HG02938 (cell line): Measurements from ENCODE around the gene RARB.

Source experiments
- ATAC-seq: cut with Tn5 transposase; IDR thresholded peaks from one replicate; pipeline ENCODE4 v1.9.1; 2021; ENCODE audit warnings: mild to moderate bottlenecking, moderate library complexity; ENCODE audit not compliant: unreplicated experiment

Gene RARB

GRCh38 chr3:25421747-25422146, 6.3 kb upstream of the RARB start:
- no peak for ATAC-seq

DNA sequence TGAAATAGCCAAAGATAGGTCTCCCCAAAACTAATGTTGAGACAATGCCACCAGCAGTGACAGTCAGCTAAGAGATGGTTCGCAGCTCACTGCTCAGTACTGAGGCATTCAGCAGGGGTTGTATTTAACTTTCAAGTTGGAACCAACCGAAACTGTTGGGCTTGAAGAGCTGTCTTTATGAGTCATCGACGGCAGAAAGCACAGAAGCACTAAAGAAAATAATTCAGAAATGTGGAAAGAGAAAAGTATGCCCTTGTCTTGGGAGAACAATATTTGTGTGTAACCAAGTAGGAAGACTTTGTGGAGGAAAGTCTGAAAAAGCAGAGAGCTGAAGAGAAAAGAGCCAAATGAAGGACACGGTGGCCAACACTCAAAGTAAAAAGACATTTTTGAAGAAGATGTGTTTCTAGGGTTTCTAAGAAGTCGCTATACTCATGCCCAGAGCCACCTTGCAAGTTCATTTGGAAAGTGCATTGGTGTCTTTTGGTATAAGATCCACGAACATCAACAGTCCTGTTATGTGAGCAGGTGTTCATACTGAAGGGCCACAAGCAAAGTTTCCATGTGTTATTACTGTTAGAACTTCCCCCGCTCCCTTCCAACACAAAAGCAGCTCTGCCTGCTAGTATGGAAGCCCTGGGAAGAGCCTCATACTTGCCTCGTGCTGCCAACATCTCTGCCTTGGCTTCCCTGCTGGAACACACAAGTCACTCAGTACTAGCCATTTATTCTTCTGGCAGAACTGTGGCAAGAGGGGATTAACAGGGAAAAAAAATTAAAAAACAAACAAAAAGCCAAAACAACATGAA, 4.1 kb upstream of the RARB start:
- ATAC-seq: no peak

GRCh38 chr3:25424614-25425013, 3.4 kb upstream of the RARB start:
- ATAC-seq: no peak

DNA sequence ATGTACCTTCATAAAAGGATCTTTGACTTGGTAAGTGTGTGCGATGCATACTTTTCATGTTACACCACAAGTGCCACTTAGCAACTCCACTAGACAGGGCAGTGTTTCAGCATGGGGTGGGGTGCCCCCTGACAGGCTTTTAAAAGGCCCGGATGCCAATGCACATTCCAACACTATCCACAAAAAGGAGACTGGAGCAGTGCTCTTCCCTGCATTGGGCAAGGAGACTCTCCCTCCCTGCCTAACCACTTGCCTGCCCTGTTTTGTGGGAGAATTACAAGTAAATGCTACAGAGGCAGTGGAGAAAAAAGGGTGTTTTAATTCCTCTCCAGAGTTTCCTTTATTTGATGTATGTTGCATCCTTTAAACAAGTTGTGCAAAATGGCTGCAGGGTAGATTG, 1.7 kb upstream of the RARB start:
- no peak for ATAC-seq

GRCh38 chr3:25427155-25427554, 908 bp upstream of the RARB start:
- ATAC-seq: no peak

- ATAC-seq: no peak
Observed at GRCh38 chr3:25427563-25427941, 511 bp upstream of the RARB start.

DNA sequence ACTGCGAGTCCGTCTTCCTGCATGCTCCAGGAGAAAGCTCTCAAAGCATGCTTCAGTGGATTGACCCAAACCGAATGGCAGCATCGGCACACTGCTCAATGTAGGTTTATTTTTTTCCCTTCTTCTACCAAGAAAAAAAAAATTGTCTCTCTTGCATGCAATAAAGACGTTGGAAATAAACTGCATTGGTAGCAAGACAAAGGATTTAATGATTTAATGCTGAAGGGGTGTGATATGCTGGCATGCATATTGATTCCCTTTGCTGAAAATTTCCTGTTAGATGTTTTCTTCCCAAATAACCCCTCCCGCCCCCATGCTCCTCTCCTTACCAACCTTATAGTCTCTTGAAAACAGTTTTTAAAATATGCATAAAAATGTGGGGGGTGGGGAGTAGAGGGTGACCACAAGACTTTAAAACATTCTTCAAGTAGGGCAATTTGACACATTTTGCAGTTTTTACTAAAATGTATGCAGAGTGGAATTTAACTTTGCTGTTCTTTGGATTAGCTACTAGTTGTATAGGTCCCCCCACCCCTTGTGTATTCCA, 799 bp downstream of the RARB start:
- ATAC-seq: no peak

- ATAC-seq: no peak
Observed at GRCh38 chr3:25429361-25430286, 1.6 kb downstream of the RARB start.

GRCh38 chr3:25430287-25430934, 2.3 kb downstream of the RARB start:
- ATAC-seq: no peak

GRCh38 chr3:25430935-25431770, 3.1 kb downstream of the RARB start:
- ATAC-seq: no peak

DNA sequence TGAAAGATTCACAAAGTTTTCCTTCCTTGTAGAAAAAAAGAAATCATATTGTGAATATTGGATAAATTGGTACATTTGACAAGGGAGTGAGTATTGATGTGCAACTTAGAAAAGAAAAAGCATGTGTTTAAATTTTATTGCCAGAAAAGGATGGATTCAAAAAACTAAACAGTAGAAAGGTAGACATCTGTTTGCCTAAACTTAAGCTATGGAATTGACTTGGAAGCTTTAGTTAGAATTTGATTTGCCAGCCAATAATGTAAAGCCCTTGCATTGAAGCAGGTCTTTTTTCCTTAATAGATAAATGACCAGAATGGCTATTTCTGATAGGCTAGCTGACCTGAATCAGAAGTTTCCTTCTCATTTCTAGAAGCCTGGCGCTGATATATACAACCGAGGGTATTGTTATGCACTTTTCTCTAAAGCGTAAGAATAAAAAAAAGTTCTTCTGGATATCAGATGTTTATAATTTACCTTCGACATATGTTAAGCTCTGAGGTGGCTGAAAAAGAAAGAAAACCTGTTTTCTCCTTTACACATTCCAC, 4.2 kb downstream of the RARB start:
- no peak for ATAC-seq

GRCh38 chr3:25433106-25433505, 5.0 kb downstream of the RARB start:
- ATAC-seq: no peak

GRCh38 chr3:25433868-25434267, 5.8 kb downstream of the RARB start:
- no peak for ATAC-seq

- ATAC-seq: no peak
Observed at GRCh38 chr3:25437953-25438352, 9.9 kb downstream of the RARB start.

DNA sequence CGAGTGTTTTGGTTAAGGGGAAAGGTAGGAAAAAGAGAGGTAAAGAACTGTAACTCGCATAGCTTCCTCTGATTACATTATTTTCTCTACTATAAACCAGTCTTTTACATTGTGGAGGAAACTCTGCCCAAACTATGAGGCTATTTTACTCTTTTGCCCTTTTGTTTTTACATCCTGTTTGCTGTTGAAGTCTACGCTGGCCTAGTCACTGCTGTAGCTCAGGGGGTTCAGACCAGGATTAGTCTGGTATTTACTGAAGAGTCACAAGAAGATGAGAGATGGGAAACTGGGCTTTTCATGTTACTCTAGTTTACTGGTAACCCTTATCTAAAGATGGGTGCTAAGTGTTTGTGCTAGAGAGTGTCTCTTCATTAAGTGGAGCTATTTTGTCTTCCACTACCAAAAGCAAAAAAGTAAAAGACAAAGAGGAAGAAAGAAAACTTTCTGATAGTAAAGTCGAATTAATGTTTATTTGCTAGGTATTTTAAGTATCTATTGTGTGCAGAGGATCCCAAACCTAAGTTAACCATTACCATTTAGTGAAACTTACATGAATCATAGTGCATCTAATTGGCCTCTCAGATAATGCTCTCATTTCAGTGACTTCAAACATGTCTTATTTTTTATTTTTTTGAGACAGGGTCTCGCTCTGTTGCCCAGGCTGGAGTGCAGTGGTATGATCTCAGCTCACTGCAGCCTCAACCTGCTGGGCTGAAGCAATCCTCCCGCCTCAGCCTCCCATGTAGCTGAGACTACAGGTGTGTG, 10.9 kb downstream of the RARB start:
- ATAC-seq: no peak

- ATAC-seq: no peak
Observed at GRCh38 chr3:25441234-25441856, 13.3 kb downstream of the RARB start.

GRCh38 chr3:25442486-25442885, 14.4 kb downstream of the RARB start:
- ATAC-seq: no peak

DNA sequence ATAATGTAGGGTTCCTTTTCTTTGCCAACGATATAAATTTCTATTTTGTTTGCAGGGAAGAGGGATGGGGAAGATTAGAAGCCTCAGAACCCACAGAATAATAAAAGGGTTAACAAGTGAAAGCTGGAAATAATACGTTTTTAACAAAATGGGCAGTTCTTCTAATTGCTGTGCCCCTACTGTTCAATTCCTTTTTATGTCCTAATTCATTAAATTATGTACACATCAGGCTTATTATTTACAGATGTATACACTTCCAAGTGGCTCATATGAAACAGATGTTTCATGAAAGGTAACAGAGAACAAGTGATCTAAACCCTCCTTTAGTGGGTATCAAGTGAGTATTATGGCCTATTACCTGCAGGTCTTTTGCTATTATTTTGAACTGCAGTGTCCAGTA, 16.2 kb downstream of the RARB start:
- no peak for ATAC-seq

DNA sequence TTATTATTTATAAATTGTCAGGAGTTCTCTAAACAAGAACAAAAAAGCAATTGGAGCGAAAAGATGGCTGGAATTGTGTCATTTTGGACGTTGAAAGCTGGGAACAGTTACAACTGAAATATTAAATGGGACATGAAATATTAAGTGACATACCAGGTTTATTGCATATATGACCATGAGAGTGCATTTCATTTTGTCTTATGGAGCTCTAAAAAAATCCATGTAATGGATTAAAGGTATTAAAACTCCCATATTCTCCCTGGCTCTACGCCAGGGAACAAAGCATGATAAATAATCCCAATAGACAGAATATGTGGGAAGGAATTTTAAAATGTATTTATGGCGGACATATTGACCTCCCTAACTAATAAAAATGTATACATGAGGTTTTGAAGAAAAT, 17.7 kb downstream of the RARB start:
- no peak for ATAC-seq
